H4 (cell line): Measurements from ENCODE around the gene TRIM43B. TPM values are rescaled to one million over a fixed set of nuclear protein-coding genes. Genes with fewer than 3 reads are reported as not detected.
"Not testable (repeated sequence)": the region's sequence is repeated elsewhere in the genome, so short reads cannot be mapped to it uniquely, and the experiment has no call there.

Source experiments
- DNase-seq: peaks from one replicate; pipeline ENCODE4 v3.0.0-alpha.2; 2015; ENCODE audit warnings: low spot score
- total RNA-seq: library from RNA; depleted of rRNA; stranded (reverse); fragments of >200 nt; shearing (Covaris generic); gene quantifications from 2 replicates; pipeline ENCODE4 v1.2.3, GENCODE V29; 2014; rRNA removed

The TRIM43B gene
- total RNA-seq, 1 experiment from 2014 or later: not detected

GRCh38 chr2:95433973-95434372 lies 50.6 kb downstream of the TRIM43B start:
- DNase-seq: not testable (repeated sequence)

GRCh38 chr2:95433373-95433772 lies 51.2 kb downstream of the TRIM43B start:
- DNase-seq: not testable (repeated sequence)

GRCh38 chr2:95429748-95430467 lies 54.6 kb downstream of the TRIM43B start:
- not testable (repeated sequence) for DNase-seq

DNA sequence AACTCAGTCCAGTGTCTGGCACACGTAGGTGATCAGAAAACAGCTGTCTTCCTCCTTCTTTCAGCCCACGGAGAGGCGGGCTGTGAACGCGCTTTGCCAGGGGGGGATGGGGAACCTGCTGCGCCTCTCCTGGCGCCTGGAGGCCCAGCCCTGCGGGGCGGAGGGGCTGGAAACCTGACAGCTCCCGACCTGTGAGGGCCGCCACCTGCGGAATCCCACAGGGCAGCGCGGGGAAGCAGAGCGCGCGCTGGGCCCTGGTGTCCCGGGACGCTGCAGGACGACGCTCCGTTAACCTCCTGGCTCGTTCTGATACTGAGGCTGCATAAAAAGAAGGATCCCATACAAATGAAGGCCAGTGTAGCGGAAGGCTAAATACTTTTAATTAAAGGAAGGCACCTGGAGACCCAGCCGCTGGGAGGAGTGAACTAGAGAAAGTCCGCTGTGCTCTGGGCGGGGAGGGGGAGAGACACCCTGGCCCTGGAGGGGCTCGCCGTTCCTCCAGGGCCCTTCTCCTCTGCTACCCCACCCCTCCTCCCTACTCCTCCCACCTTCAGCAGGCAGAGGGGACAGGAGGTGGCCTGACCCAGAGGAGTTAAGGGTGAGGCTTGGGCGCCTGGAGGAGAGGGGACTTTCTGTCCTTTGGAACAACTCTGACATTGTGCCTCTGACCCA lies 57.2 kb downstream of the TRIM43B start:
- DNase-seq: not testable (repeated sequence)

Other genes with a start within 250 kb of the TRIM43B start
- gene PROM2, start 210.3 kb downstream of the TRIM43B start, total RNA-seq: 0.10 and 0.35 TPM in 2 replicates
- gene KCNIP3, start 187.4 kb downstream of the TRIM43B start, total RNA-seq: 4.3 and 6.1 TPM in 2 replicates
- gene FAHD2A, start 82.0 kb downstream of the TRIM43B start, total RNA-seq: 15.5 and 19.4 TPM in 2 replicates
- not detected in 2 replicates for gene TRIM43, start 107.2 kb upstream of the TRIM43B start, total RNA-seq